ENCODE measurements around the gene SLC9B1.
"Not testable (repeated sequence)": the region's sequence is repeated elsewhere in the genome, so short reads cannot be mapped to it uniquely, and the experiment has no call there.

SLC9B1 gene

DNA sequence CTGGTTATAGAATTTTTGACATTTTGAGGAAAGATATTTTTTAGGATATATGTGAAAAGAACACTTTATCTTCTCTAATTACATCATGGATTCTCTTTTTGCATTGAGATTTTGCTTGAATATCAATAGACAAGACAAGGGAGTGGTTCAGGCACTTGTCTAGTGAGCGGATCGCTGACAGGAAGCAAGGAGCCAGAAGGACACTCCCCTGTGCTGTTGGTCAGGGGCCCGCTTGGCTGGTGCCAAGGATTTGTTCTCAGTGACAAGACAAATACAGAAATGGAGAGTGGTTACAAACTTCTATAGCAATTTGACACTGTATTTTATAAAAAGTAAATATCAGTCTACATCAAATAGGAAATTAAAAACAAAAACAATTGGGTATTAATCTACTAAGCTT, 60.0 kb downstream of the SLC9B1 start:
- H3K4me3 ChIP-seq (ENCODE audit: low read depth, low read length), result no peak overlapping the region
- TF ChIP-seq, protein P1, sequence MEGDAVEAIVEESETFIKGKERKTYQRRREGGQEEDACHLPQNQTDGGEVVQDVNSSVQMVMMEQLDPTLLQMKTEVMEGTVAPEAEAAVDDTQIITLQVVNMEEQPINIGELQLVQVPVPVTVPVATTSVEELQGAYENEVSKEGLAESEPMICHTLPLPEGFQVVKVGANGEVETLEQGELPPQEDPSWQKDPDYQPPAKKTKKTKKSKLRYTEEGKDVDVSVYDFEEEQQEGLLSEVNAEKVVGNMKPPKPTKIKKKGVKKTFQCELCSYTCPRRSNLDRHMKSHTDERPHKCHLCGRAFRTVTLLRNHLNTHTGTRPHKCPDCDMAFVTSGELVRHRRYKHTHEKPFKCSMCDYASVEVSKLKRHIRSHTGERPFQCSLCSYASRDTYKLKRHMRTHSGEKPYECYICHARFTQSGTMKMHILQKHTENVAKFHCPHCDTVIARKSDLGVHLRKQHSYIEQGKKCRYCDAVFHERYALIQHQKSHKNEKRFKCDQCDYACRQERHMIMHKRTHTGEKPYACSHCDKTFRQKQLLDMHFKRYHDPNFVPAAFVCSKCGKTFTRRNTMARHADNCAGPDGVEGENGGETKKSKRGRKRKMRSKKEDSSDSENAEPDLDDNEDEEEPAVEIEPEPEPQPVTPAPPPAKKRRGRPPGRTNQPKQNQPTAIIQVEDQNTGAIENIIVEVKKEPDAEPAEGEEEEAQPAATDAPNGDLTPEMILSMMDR (IDR thresholded peaks at IDR 0.05; ENCODE audit: low read depth, low read length), result no peak

DNA sequence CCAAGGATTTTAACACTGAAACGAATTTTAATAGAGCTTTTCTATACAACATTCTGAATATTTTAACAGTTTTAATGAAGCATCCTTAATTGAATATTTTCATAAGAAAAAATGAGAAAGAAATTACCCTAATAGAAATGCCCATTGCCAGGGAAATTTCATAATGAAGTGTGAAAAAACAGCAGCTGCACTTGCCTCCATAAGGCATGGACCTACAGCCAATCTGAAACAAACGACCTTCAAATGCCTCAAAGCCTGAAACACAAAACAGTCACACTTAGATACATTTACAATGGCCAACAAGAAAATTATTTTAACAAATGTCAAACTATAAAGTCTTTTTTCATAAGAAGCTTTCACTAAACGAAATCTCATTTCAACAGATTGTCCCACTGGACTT, 74.4 kb downstream of the SLC9B1 start:
- no peak overlapping the region for H3K4me3 ChIP-seq (ENCODE audit: low read depth, low read length)
- TF ChIP-seq, protein P1 (IDR thresholded peaks at IDR 0.05; ENCODE audit: low read depth, low read length), result no peak

DNA sequence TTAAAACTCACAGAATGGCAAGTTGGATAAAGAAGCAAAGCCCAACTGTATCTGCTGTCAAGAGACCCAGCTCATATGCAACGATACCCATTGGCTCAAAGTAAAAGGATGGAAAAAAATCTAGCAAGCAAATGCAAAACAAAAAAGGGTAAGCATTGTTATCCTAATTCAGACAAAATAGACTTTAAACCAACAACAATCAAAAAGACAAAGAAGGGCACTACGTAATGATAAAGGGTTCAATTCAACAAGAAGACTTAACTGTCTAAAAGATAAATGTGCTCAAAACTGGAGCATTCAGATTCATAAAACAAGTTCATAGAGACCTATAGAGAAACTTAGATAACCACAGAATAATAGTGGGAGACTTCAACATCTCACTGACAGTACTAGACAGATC, 81.4 kb downstream of the SLC9B1 start:
- H3K4me3 ChIP-seq (ENCODE audit: low read depth, low read length), result not testable (repeated sequence)

DNA sequence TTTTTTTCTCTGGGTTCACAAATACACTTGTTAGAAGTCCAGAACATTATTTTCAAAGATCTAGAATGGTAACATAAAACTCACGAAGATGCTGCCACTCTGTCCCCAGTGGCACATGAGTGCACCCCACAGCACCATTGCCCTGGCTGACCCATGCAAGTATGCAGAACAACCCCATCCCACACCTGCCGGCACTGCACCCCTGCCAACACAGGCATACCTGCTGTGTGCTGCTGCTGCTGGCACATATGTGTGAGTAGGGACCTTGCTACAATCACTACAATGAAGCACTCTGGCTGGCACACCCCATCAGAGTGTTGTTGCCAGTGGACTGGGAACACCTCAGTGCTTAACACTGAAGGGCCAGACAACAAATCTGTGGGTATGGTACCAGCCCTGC, 83.8 kb downstream of the SLC9B1 start:
- TF ChIP-seq, protein P1 (IDR thresholded peaks at IDR 0.05; ENCODE audit: low read depth, low read length), result no peak
- H3K4me3 ChIP-seq (ENCODE audit: low read depth, low read length), result no peak overlapping the region

DNA sequence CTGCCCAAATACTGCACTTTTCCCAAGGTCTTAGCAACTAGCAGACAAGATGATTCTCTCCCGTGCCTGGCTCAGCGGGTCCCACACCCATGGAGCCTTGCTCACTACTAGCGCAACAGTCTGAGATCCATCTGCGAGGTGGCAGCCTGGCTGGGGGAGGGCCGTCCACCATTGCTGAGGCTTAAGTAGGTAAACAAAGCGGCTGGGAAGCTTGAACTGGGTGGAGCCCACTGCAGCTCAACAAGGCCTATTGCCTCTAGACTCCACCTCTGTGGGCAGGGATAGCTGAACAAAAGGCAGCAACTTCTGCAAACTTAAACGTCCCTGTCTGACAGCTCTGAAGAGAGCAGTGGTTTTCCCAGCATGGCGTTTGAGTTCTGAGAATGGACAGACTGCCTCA, 99.8 kb downstream of the SLC9B1 start:
- H3K4me3 ChIP-seq (ENCODE audit: low read depth, low read length), result not testable (repeated sequence)

DNA sequence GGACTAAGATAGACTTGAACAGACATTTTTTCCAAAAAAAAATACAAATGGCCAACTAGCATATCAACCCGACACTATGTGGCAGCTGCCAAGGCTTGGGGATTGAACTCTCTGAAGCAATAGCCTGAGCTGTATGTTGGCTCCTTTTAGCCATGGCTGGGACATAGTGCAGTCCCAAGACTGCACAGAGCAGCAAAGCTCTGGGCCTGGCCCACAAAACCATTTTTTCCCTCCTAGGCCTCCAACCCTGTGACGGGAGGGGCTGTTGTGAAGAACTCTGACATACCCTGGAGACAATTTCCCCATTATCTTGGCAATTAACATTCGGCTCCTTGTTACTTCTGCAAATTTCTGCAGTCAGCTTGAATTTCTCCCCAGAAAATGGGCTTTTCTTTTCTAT, 100.6 kb downstream of the SLC9B1 start:
- H3K4me3 ChIP-seq (ENCODE audit: low read depth, low read length), result no peak overlapping the region
- TF ChIP-seq, protein P1 (IDR thresholded peaks at IDR 0.05; ENCODE audit: low read depth, low read length), result no peak

DNA sequence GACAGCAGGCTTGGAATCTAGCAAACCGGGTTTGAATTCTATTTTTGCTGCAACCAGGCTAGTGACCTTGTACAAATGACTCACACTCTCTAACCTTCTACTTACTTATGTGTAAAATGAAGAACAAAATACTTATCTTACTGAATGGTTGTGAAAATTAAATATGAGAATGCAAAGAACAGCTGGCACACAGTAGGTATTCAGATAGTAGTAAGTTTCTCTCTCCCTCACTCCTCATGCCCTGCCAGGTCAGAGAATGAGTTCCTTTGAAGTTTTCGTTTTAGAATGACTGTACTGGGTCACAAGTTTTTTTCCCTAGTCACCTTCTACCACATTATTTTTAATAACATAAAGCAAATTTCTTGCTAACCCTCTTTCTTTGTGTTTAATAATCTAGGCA, 117.7 kb downstream of the SLC9B1 start:
- TF ChIP-seq, protein P1 (IDR thresholded peaks at IDR 0.05; ENCODE audit: low read depth, low read length), result no peak
- no peak overlapping the region for H3K4me3 ChIP-seq (ENCODE audit: low read depth, low read length)

DNA sequence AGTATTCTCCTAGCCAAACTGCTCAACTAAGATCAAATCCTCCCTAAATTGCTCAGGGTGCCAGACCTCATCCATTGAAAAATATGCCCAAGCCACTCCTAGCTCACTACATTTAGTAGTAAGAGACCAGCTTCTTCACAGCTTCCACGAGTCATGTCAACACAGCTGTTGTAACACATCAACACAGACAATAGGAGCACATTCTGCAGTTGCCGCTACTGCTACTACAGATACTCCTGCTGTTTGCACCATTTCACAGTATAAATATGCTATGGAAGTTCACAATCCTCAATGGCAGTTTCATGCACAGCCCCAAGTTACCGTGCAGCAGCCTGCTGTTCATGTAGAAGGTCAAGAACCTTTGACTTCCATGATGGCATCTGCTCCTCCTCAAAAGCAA, 121.9 kb downstream of the SLC9B1 start:
- not testable (repeated sequence) for H3K4me3 ChIP-seq (ENCODE audit: low read depth, low read length)

DNA sequence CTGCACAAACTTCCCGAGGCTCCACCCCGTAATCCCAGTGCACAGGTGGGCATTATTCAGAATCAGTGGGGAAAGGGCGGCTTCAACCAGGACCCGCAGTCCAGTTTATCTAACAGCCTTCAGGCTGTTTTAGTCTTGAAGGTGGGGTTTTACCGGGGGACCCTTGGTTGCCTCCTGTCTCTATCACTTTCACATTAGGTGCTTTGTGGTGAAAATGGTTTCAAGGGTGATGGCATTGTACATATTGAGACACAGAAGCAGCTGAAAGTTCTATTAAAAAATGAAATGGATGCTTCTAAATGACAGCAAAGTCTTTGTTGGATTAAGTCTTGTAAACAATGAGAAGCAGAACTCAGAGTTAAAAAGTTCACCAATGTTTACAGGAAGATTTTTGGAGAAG, 123.0 kb downstream of the SLC9B1 start:
- not testable (repeated sequence) for H3K4me3 ChIP-seq (ENCODE audit: low read depth, low read length)

DNA sequence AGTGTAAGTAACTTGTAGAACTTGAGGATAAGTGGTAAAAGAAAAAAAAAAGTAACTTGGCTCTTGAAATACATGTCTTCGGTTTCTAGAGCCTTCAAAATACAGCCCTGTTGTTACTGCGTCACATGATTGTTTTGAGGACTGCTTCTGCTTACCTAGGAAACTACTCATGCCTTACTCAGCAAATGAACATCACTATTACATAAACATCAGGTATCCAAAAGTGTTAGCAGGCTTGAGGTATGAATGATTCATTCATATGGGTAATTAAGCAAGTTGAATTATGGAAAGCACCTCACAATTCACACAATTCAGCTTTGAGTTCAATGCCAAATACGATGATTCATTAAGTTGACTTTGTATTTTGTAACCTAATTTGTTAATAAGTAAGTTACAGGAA, 129.6 kb downstream of the SLC9B1 start:
- not testable (repeated sequence) for H3K4me3 ChIP-seq (ENCODE audit: low read depth, low read length)

DNA sequence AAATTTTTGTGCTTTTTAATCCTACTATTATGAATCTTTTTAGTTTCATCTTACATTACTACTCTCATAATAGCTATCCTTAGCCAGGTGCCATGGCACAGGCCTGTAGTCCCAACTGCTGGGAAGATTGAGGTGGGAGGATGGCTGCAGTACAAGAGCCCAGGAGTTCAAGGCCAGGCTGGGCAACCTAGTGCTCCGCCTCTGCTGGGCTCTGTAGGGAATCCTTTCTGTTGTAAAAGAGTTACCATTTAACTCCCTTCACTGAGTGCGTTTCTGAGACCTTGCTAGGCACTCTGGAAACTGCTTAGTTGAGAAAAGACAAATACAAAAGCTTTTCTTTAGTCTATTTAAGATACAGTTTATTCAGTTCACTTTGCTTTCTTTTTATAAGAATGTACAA, 130.9 kb downstream of the SLC9B1 start:
- not testable (repeated sequence) for H3K4me3 ChIP-seq (ENCODE audit: low read depth, low read length)

Measured in WI38 (cell line).